H1 (cell line): ENCODE measurements around the gene FOXN3.

Experiments used
- GABPA ChIP-seq: IDR thresholded peaks from 2 replicates; pipeline ENCODE4 v1.6.1; 2011; ENCODE audit warnings: mild to moderate bottlenecking, low read length, moderate library complexity, borderline replicate concordance; ENCODE audit not compliant: insufficient read depth
- JUND ChIP-seq: IDR thresholded peaks from 2 replicates; pipeline ENCODE4 v1.6.1; 2011; ENCODE audit warnings: mild to moderate bottlenecking, improper control_type of control experiment, low read length
- YY1 ChIP-seq: IDR thresholded peaks from 2 replicates; pipeline ENCODE4 v1.6.1; 2011; ENCODE audit warnings: low read depth, mild to moderate bottlenecking, low read length

DNA sequence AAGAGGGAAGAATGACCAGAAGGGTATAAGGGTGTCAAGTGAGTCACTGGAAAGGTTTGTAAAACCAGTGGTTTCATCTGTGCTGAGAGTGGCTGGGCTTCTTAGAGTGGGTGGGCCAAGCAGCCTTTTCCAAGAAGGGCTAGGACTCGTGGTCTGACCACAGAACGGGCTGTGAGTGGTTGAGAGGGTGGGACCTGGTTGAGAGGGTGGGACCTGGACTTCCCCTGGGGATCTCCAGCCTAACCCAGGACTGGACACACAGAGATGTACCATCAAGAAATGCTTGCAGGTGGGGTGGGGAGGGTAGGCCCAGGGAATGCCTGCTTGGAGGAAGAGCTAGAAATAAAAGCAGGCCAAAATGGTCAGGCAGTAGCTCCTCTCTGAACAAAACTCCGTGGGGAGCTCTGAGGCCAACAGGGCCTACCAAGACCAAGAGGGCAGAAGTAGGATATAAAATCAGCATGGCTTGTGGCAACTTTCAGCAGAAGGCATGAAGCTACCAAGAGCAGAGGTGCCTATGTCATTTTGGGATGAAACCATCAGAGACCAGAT is 140.5 kb downstream of the FOXN3 start:
- TF ChIP-seq JUND (no peak), GABPA (no peak), YY1 (no peak)
